ENCODE measurements around the gene STUM.

DNA sequence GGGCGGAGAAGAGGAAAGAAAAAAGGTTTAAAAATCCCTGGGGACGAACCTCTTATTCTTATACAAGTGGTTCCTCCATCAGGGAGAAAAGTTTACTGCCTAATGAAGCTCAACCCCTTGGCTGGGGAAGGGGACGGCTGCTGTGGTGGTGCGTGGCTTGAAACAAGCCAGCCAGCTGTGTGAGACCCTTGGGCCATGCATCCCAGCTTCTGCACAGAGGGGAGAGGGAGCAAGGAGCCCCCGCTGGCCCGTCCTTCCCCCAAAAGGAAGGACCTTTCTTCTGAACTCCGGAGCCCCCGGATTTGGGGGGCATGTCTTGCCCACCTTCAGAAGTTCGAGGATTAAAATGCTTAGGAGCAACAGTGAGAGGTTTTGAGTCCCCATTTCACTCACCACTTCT is 67.3 kb downstream of the STUM start:
- TF ChIP-seq EZH2 (IDR thresholded peaks at IDR 0.05): no peak
- no peak for TF ChIP-seq POLR2AphosphoS5 (IDR thresholded peaks at IDR 0.05; ENCODE audit: borderline replicate concordance, low read depth, low read length)
